AG04449 (cell line): ENCODE measurements around the gene GDF9.
"Not testable (repeated sequence)": the region's sequence is repeated elsewhere in the genome, so short reads cannot be mapped to it uniquely, and the experiment has no call there.

Experiments
- CTCF ChIA-PET: fragments of 350-600 bp; formaldehyde crosslinking; extraction: SDS; loops from one replicate; lab custom pipeline; 2021; ENCODE audit warnings: antibody characterized with exemption; lab: Yijun Ruan, JAX
- POLR2A ChIA-PET: fragments of 400-600, 350-600 bp; formaldehyde crosslinking; extraction: SDS; loops from one replicate; lab custom pipeline; 2020; ENCODE audit warnings: antibody characterized with exemption, inconsistent platforms; lab: Yijun Ruan, JAX
- DNase-seq: peaks from one replicate; pipeline ENCODE4 v3.0.0-alpha.2; 2010; ENCODE audit warnings: low read depth, low spot score
- H3K4me3 ChIP-seq: 2 replicates; pipeline ENCODE4 v1.5.1; 2011; ENCODE audit warnings: low read depth, mild to moderate bottlenecking, control low read depth, low read length
- TF ChIP-seq, protein P1 (sequence below): IDR thresholded peaks from one replicate; pipeline ENCODE4 v1.5.1; 2011; ENCODE audit warnings: mild to moderate bottlenecking, moderate library complexity, low read length, control low read depth, inconsistent platforms; ENCODE audit not compliant: insufficient read depth; ENCODE audit errors: missing control alignments

Gene GDF9

DNA sequence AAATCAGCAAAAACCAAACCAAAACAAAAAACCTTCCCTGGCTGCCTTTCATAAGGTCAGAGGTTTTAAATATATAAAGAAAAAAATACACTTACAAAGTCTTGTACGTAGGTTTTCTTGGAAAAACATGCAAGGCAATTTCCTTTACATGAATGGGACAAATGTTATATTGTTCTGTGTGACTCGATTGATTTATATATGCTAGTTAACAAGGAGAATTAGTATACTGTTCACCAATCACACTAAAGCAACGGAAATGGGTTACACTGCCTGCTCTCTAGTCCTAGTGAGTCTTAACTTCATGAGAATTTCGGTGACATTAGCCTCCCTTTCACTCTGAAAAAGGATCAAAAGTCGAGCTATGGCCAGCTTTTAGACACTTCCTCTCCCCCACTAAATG lies 5.5 kb downstream of the GDF9 start:
- TF ChIP-seq, protein P1, sequence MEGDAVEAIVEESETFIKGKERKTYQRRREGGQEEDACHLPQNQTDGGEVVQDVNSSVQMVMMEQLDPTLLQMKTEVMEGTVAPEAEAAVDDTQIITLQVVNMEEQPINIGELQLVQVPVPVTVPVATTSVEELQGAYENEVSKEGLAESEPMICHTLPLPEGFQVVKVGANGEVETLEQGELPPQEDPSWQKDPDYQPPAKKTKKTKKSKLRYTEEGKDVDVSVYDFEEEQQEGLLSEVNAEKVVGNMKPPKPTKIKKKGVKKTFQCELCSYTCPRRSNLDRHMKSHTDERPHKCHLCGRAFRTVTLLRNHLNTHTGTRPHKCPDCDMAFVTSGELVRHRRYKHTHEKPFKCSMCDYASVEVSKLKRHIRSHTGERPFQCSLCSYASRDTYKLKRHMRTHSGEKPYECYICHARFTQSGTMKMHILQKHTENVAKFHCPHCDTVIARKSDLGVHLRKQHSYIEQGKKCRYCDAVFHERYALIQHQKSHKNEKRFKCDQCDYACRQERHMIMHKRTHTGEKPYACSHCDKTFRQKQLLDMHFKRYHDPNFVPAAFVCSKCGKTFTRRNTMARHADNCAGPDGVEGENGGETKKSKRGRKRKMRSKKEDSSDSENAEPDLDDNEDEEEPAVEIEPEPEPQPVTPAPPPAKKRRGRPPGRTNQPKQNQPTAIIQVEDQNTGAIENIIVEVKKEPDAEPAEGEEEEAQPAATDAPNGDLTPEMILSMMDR = no peak
- ChIA-PET CTCF (interaction anchor here (1.0 to 2.8 kb wide), 3 partner anchors 24 to 40 kb away, joined by 3 to 15 read pairs (median 6); partner anchors contain the start of gene SHROOM1), POLR2A (no interaction called here)
- H3K4me3 ChIP-seq = no peak overlapping the region
- no peak for DNase-seq

DNA sequence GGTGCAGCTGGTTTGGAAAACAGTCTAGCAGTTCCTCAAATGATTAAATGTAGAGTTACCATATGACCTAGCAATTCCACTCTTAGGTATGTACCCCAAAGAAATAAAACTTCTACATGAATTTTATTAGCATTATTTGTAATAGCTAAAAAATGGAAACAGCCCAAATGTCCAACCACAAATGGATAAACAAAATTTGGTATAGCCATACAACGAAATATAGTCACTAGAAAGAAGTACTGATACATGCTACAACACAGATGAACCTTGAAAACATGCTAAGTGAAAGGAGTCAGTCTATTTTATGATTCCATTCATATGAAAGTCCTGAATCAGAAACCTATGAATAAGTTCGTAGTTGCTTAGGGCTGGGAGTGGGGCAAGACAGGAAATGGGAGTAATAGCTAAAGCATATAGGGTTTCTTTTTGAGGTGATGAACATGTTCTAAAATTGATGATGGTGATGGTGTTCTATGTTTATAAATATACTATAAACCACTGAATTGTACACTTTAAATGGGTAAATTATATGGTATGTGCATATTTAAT lies 6.3 kb downstream of the GDF9 start:
- TF ChIP-seq, protein P1 = no peak

DNA sequence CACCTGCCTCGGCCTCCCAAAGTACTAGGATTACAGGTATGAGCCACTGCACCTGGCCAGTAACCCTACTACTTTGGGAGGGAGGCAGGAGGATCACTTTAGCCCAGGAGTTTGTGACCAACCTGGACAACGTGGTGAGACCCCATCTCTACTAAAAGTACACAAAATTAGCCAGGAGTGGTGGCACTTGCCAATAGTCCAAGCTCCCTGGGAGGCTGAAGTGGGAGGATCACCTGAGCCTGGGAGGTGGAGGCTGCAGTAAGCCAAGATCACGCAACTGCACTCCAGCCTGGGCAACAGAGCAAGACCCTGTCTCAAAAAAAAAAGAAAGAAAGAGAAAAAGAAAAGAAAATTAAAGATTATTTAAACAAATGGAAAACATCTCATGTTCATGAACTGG lies 10.3 kb downstream of the GDF9 start:
- POLR2A ChIA-PET = no interaction called here
- H3K4me3 ChIP-seq = no peak overlapping the region
- TF ChIP-seq, protein P1 = no peak
- CTCF ChIA-PET = interaction anchor here (1.0 to 3.1 kb wide), 4 partner anchors 9 to 470 kb away, joined by 3 to 21 read pairs (median 9); partner anchors contain the start of genes GDF9 and UQCRQ
- no peak for DNase-seq

More for the DNA sequence above, 6.3 kb downstream of the GDF9 start:
- ChIA-PET CTCF (interaction anchor here (1.0 to 2.8 kb wide), 5 partner anchors 10 to 105 kb away, joined by 3 to 15 read pairs (median 4); partner anchors contain the start of gene SHROOM1), POLR2A (no interaction called here)
- DNase-seq = no peak
- no peak overlapping the region for H3K4me3 ChIP-seq

DNA sequence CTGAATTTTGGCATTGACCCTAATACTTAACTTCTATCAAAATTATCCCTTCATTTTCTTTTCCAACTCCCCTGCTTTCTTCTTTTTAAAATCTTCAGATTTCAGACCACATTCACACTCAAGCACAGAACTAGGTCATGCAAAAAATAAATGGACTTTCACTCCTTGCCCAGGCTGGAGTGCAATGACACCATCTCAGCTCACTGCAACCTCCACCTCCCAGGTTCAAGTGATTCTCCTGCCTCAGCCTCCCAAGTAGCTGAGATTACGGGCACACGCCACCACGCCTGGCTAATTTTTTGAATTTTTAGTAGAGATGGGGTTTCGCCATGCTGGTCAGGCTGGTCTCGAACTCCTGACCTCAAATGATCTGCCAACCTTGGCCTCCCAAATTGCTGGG lies 11.3 kb downstream of the GDF9 start:
- POLR2A ChIA-PET, DNase-seq, H3K4me3 ChIP-seq: not testable (repeated sequence)
- CTCF ChIA-PET = interaction anchor here (1.0 to 3.1 kb wide), 4 partner anchors 10 to 469 kb away, joined by 5 to 21 read pairs (median 10); partner anchors contain the start of genes GDF9, SHROOM1 and UQCRQ

DNA sequence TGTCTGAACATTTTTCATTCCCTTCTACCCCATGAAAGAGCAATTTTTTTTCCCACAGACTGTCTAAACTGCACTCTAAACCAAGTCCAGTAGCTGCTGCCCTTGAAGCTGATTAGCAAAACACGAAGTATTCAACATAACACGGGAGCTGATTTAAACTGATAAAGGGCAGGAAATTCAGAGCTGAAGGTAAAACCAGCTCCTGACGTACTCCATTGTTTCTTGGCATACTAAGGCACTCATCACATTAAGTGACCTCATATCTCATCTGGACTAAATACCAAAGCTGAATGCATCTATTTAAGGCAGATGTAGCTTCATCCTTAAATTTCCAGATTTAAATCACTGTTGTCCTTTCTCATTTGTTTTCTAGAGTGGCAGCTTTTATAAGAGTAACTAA lies 12.0 kb downstream of the GDF9 start:
- TF ChIP-seq, protein P1 = no peak
- ChIA-PET CTCF (interaction anchor here (1.6 to 3.1 kb wide), 3 partner anchors 10 to 34 kb away, joined by 6 to 21 read pairs (median 13); partner anchors contain the start of genes GDF9, SHROOM1 and UQCRQ), POLR2A (interaction anchor here (0.6 to 1.2 kb wide), 2 partner anchors 12 to 1225 kb away, joined by 3 to 4 read pairs; partner anchors contain the start of genes GDF9 and UQCRQ)
- DNase-seq = no peak
- no peak overlapping the region for H3K4me3 ChIP-seq

DNA sequence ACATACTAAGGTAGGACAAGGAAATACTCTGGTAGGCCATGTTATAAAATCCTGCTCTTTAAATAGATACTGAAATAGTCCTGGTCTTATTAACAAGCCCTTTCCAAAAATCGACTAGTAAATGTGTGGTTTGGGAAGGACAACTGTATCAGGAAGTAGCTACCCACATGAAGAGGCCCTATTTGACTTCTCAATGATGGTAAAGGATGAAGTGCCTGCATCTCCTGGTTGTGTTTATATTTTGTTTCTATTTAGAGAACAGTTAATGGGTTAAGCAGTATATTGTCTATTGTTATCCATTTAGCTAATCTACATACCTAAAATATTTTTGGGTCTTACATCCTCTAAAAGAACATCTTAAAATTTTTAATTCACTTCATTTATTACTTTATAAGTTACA lies 12.5 kb downstream of the GDF9 start:
- H3K4me3 ChIP-seq = no peak overlapping the region
- no peak for DNase-seq
- CTCF ChIA-PET = interaction anchor here (0.9 to 3.1 kb wide), 4 partner anchors 11 to 53 kb away, joined by 3 to 21 read pairs (median 10); partner anchors contain the start of genes GDF9, SHROOM1 and UQCRQ
- POLR2A ChIA-PET = interaction anchor here (0.6 to 1.2 kb wide), 2 partner anchors 12 to 1224 kb away, joined by 3 to 4 read pairs; partner anchors contain the start of genes GDF9 and UQCRQ
- TF ChIP-seq, protein P1 = no peak
